Thoracic aorta (tissue), 2 donors: ENCODE data around the gene SLC34A1. TPM values are rescaled to one million over a fixed set of nuclear protein-coding genes. Genes with fewer than 3 reads are reported as not detected.

Experiments used
- ATAC-seq: fragments of 150-250 bp; one replicate; pipeline ENCODE4 v1.8.0; 2017; ENCODE audit warnings: low read depth; ENCODE audit not compliant: insufficient number of reproducible peaks, low FRiP score
- DNase-seq: peaks from one replicate; pipeline ENCODE4 v3.0.0-alpha.2; 2020; ENCODE audit warnings: low spot score
- H3K27ac ChIP-seq, 2 donors: fragments of 200-600 bp; sonication (generic); 1 replicate in 1 of 2; 2 replicates in 1 of 2; pipeline ENCODE4 v1.5.1; 2016; ENCODE audit warnings: mild to moderate bottlenecking in 2 of 2, moderate library complexity in 2 of 2
- H3K27me3 ChIP-seq: fragments of 200-600 bp; sonication (generic); replicated peaks from 2 replicates; pipeline ENCODE4 v1.6.0; 2016; ENCODE audit warnings: mild to moderate bottlenecking; ENCODE audit not compliant: insufficient read depth
- H3K36me3 ChIP-seq: fragments of 200-600 bp; sonication (generic); one replicate; pipeline ENCODE4 v1.5.1; 2016
- H3K4me1 ChIP-seq, 2 donors: fragments of 200-600 bp; sonication (generic); 1 replicate in 1 of 2; 2 replicates in 1 of 2; pipeline versions ENCODE4 v1.5.1 to v1.6.0; 2016; ENCODE audit warnings: low read depth in 2 of 2, mild to moderate bottlenecking in 1 of 2; ENCODE audit not compliant: control insufficient read depth in 1 of 2
- H3K4me3 ChIP-seq: fragments of 200-600 bp; sonication (generic); 2 replicates; pipeline ENCODE4 v1.5.1; 2016; ENCODE audit warnings: mild to moderate bottlenecking
- H3K9me3 ChIP-seq: fragments of 200-600 bp; sonication (generic); 2 replicates; pipeline ENCODE4 v1.5.1; 2016
- CTCF ChIP-seq: fragments of 200-600 bp; sonication (generic); IDR thresholded peaks from one replicate; pipeline ENCODE4 v1.5.1; 2019; ENCODE audit warnings: antibody characterized with exemption
- total RNA-seq, 2 donors: library from RNA; depleted of rRNA; stranded (reverse); fragments of >200 nt; gene quantifications; one replicate each; pipeline versions ENCODE4 v1.1.0 to v1.2.3, GENCODE V29; 2016

Gene SLC34A1
- total RNA-seq, 2 donors from 2014 or later: not detected

- H3K27ac ChIP-seq: no peak overlapping the region
- no peaks in the 10 kb centered on the region for H3K27me3 ChIP-seq
- no peak for DNase-seq
- H3K4me1 ChIP-seq: no peaks in the 10 kb centered on the region
- no peak for ATAC-seq
- TF ChIP-seq CTCF: no peak
- H3K4me3 ChIP-seq: no peak overlapping the region
- H3K36me3 ChIP-seq: no peaks in the 10 kb centered on the region
- no peaks in the 10 kb centered on the region for H3K9me3 ChIP-seq
These were observed 6.1 kb upstream of the SLC34A1 start for GRCh38 chr5:177377851-177378776.

DNA sequence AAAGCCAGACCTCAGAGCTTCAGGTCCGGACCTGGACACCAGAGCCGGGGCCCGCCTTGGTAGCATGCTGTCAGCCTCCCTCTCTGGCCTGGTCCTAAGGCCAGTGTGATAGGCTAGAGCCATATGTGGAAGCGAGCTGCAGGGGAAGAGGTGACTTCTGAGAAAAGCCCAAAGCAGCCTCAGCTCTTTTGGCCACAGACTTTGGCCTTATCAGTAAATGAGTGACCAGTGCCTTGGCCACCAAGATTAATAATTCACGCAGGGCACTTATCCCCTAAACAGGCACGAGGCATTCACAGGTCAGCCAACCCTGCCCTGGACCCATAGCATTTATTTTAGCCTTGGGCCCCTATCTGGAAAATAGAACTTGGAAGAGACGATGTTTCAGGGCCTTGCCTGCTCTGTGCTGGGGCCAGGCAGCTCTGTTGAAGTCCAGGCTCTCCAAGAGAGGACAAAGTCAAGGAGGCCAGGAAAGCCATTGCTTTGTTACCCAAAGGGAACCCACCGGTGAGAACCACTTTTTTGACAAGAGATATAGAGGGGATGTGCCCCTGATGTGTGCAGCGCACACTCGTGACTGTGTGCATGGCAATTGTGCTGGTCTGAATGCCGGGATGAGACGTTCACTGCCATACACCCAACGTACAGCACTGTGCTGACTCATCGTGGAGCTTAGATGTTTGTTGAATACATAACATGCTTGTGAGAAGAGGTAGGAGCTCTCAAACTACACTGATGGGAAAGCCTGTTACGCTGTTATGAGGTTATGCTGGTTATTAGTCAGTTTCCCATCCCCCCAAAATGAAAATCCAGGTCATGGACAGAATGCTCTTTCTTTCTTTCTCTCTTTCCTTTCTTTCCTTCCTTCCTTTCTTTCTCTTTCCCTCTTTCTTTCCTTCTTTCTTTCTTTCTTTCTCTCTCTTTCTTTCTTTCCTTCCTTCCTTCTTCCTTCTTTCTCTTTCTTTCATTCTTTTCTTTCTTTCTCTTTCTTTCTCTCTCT is 5.0 kb upstream of the SLC34A1 start:
- DNase-seq (no peak), ATAC-seq (no peak)
- Histone ChIP-seq H3K4me3 (no peak overlapping the region), H3K27ac (no peak overlapping the region), H3K4me1 (no peaks in the 10 kb centered on the region), H3K9me3 (no peaks in the 10 kb centered on the region), H3K36me3 (no peaks in the 10 kb centered on the region), H3K27me3 (no peaks in the 10 kb centered on the region)
- no peak for TF ChIP-seq CTCF

DNA sequence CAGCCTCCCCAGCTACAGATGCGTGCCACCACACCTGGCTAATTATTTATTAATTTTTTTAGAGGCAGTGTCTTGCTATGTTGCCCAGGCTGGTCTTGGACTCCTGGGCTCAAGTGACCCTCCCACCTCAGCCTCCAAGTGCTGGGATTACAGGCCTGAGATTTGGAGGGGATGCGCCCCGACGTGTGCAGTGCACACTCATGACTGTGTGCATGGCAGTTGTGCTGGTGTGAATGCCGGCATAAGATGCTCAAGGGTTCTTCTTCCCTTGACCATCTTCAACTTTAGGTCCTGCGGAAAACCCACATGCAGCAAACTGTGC is 3.5 kb upstream of the SLC34A1 start:
- H3K36me3 ChIP-seq: no peaks in the 10 kb centered on the region
- H3K4me3 ChIP-seq: no peak overlapping the region
- ATAC-seq (no peak), DNase-seq (no peak)
- no peak for TF ChIP-seq CTCF
- H3K27me3 ChIP-seq: no peaks in the 10 kb centered on the region
- H3K27ac ChIP-seq: no peak overlapping the region
- H3K9me3 ChIP-seq: no peaks in the 10 kb centered on the region
- no peaks in the 10 kb centered on the region for H3K4me1 ChIP-seq

DNA sequence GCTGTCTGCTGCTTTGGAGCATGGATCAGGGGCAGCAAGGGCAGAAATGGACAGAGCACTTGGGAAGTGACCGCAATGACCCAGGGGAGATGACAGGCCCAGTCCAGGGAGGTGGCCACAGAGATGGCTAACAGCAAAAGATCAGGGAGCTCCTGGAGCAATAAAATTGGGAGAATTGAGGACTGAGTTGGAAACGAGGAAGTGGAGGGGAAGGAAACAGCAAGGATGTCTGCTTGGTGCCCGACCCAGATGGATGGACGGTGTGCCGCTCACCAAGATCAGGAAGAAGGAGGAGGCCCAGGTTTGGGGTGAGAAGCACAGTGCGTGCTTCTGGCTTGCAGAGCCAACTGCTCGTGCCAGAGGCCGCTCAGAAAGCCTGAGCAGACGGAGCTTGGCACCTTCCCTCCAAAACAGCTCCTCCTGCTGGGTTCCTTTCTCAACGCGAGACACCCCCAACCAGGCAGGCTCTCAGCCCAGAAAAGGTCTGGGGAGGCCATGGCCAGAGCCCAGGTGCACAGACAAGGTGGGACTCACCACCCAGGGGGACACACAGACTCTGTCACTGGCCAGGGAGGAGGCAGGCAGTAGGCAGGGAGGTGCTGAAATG is 1.7 kb upstream of the SLC34A1 start:
- Histone ChIP-seq H3K27me3 (no peaks in the 10 kb centered on the region), H3K27ac (no peak overlapping the region), H3K4me3 (no peak overlapping the region), H3K36me3 (no peaks in the 10 kb centered on the region), H3K9me3 (no peaks in the 10 kb centered on the region), H3K4me1 (no peaks in the 10 kb centered on the region)
- peak; percentile 27 for TF ChIP-seq CTCF
- DNase-seq: no peak
- no peak for ATAC-seq

DNA sequence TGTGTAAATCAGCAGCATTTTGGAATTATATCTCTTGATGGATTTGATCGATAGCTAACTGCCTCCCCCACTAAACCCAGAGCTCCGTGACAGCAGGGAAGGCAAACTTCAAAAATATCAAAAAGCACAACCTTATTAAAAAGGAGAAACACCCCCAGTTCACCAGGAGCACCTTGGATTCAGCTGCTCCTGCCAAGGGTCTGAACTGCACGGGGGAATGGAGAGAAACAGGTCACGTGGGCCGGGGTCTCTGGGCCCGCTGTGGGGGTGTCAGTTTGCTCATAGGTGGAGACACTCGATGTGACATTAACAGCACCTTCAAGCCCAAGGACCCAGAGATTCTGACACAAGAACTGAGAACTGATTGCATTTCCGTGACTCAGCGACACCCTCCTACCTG is 1.1 kb upstream of the SLC34A1 start:
- Histone ChIP-seq H3K9me3 (no peaks in the 10 kb centered on the region), H3K27me3 (no peaks in the 10 kb centered on the region), H3K36me3 (no peaks in the 10 kb centered on the region), H3K4me1 (no peaks in the 10 kb centered on the region), H3K27ac (no peak overlapping the region), H3K4me3 (no peak overlapping the region)
- DNase-seq (no peak), ATAC-seq (no peak)
- no peak for TF ChIP-seq CTCF
